Uterus (tissue), 4 donors: Measurements from ENCODE around the gene ACP3. TPM values are rescaled to one million over a fixed set of nuclear protein-coding genes. Genes with fewer than 3 reads are reported as not detected.
A peak's percentile ranks its signal among the peaks of the same experiment; 100 is the strongest.
"Not testable (repeated sequence)": the region's sequence is repeated elsewhere in the genome, so short reads cannot be mapped to it uniquely, and the experiment has no call there.

Experiments
- DNase-seq, 2 donors: peaks; one replicate each; pipeline ENCODE4 v3.0.0-alpha.2; 2019 to 2020
- H3K27ac ChIP-seq, 2 donors: fragments of 200-600 bp; sonication (generic); 1 replicate in 1 of 2; 2 replicates in 1 of 2; pipeline ENCODE4 v1.5.1; 2016 to 2018
- H3K27me3 ChIP-seq, 2 donors: fragments of 200-600 bp; sonication (generic); one replicate each; pipeline ENCODE4 v1.5.1; 2018 to 2019; ENCODE audit warnings: control low read depth in 1 of 2
- H3K36me3 ChIP-seq, 2 donors: fragments of 200-600 bp; sonication (generic); one replicate each; pipeline ENCODE4 v1.5.1; 2019; ENCODE audit warnings: control low read depth in 1 of 2
- H3K4me1 ChIP-seq, 2 donors: fragments of 200-600 bp; sonication (generic); one replicate each; pipeline ENCODE4 v1.5.1; 2018 to 2019; ENCODE audit warnings: control low read depth in 1 of 2
- H3K4me3 ChIP-seq, 2 donors: fragments of 200-600 bp; sonication (generic); 1 replicate in 1 of 2; 2 replicates in 1 of 2; pipeline ENCODE4 v1.5.1; 2018 to 2019; ENCODE audit warnings: mild to moderate bottlenecking in 1 of 2
- H3K9me3 ChIP-seq, 2 donors: fragments of 200-600 bp; sonication (generic); one replicate each; pipeline ENCODE4 v1.5.1; 2019; ENCODE audit warnings: control low read depth in 1 of 2
- CTCF ChIP-seq, 4 experiments: fragments of 200-600 bp in 2 of 4; fragments of 450-650 bp in 2 of 4; sonication (generic) in 2 of 4; IDR thresholded peaks; one replicate each; pipeline ENCODE4 v1.5.1; 2016 to 2019; ENCODE audit warnings: antibody characterized with exemption in 4 of 4, mild to moderate bottlenecking in 2 of 4, moderate library complexity in 1 of 4
- POLR2A ChIP-seq, 2 donors: fragments of 450-650 bp; IDR thresholded peaks; one replicate each; pipeline ENCODE4 v1.6.1; 2016; ENCODE audit warnings: antibody characterized with exemption in 2 of 2, mild to moderate bottlenecking in 1 of 2, moderate library complexity in 1 of 2
- intact Hi-C: fragments of 100-400 bp; cut with DNase I; formaldehyde crosslinking; loops from one replicate; pipeline ENCODE4 v1.15.1; 2023; ENCODE audit warnings: low total_unique reads
- total RNA-seq, 4 donors: library from RNA; depleted of rRNA in 3 of 4; stranded (reverse); fragments of >200 nt in 3 of 4; gene quantifications; one replicate each; pipeline versions ENCODE4 v1.1.0 to v1.2.4, GENCODE V29; 2014 to 2023
- donor health status: DM: yes; HTN: yes; CAD: no.

ACP3 gene
- total RNA-seq, 4 donors from 2014 or later, result 1.4 to 5.6 TPM; not detected in 2

- DNase-seq, result no peak
- intact Hi-C loops, result no loop called here
Observed at GRCh38 chr3:132395126-132395525, 77.9 kb downstream of the ACP3 start.

GRCh38 chr3:132396255-132396654 is 79.0 kb downstream of the ACP3 start:
- Histone ChIP-seq H3K27ac (no peak overlapping the region), H3K36me3 (no peaks in the 10 kb centered on the region), H3K27me3 (no peaks in the 10 kb centered on the region), H3K4me1 (no peaks in the 10 kb centered on the region), H3K9me3 (no peaks in the 10 kb centered on the region), H3K4me3 (no peak overlapping the region)
- TF ChIP-seq POLR2A (IDR thresholded peaks at IDR 0.05), result no peak
- no peak for TF ChIP-seq CTCF (IDR thresholded peaks at IDR 0.05)
- intact Hi-C loops, result no loop called here
- DNase-seq, result no peak

More at GRCh38 chr3:132395126-132395525, 77.9 kb downstream of the ACP3 start:
- no peak overlapping the region for H3K4me3 ChIP-seq
- no peaks in the 10 kb centered on the region for H3K36me3 ChIP-seq
- no peaks in the 10 kb centered on the region for H3K9me3 ChIP-seq
- H3K27me3 ChIP-seq, result no peaks in the 10 kb centered on the region
- no peak for TF ChIP-seq POLR2A (IDR thresholded peaks at IDR 0.05)
- no peak for TF ChIP-seq CTCF (IDR thresholded peaks at IDR 0.05)
- no peaks in the 10 kb centered on the region for H3K4me1 ChIP-seq
- no peak overlapping the region for H3K27ac ChIP-seq

GRCh38 chr3:132396776-132397175 is 79.6 kb downstream of the ACP3 start:
- intact Hi-C loops, H3K27me3 ChIP-seq, DNase-seq, H3K27ac ChIP-seq, H3K36me3 ChIP-seq, H3K4me1 ChIP-seq, H3K4me3 ChIP-seq, H3K9me3 ChIP-seq: not testable (repeated sequence)

- TF ChIP-seq CTCF (IDR thresholded peaks at IDR 0.05), result peak; percentile 48 to 63 (median 53)
- TF ChIP-seq POLR2A (IDR thresholded peaks at IDR 0.05), result no peak
- Histone ChIP-seq H3K27ac (no peak overlapping the region), H3K27me3 (no peaks in the 10 kb centered on the region), H3K4me3 (no peak overlapping the region), H3K4me1 (no peaks in the 10 kb centered on the region), H3K36me3 (no peaks in the 10 kb centered on the region), H3K9me3 (no peaks in the 10 kb centered on the region)
- intact Hi-C loops, result no loop called here
- no peak for DNase-seq
Observed at GRCh38 chr3:132399054-132399929, 82.1 kb downstream of the ACP3 start.

- no peaks in the 10 kb centered on the region for H3K36me3 ChIP-seq
- TF ChIP-seq POLR2A (IDR thresholded peaks at IDR 0.05) (no peak), CTCF (IDR thresholded peaks at IDR 0.05) (no peak)
- H3K9me3 ChIP-seq, result no peaks in the 10 kb centered on the region
- intact Hi-C loops, result no loop called here
- DNase-seq, result no peak
- H3K4me3 ChIP-seq, result no peak overlapping the region
- H3K27me3 ChIP-seq, result no peaks in the 10 kb centered on the region
- H3K4me1 ChIP-seq, result no peaks in the 10 kb centered on the region
- no peak overlapping the region for H3K27ac ChIP-seq
Observed at GRCh38 chr3:132401255-132401654, 84.0 kb downstream of the ACP3 start.
